Hippocampal formation (tissue), 2 donors: ENCODE measurements around the gene COPS7A.

ENCODE experiments used
- DNase-seq, 2 donors: peaks; one replicate each; lab custom pipeline; 2025; lab: John Stamatoyannopoulos, UW

The COPS7A gene

DNA sequence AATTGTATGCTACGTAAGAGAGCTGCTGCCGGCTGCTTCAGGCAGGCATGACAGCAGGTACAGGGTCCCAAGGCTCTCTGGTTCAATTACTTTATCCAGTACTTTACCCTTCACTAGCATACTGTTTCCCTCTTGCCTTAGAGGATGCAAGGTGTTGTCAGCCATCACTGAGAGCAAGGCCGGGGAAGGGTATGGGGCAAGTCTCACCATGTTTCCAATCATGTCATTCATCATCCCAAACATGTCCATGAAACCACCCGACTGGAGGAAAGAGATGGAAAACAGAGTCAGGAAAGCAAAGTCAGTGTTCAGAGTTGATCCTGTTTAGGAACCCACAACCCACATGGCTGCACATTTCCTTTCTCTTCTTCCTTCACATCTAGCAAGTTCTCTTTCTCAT is 26.7 kb downstream of the COPS7A start:
- no peak for DNase-seq

DNA sequence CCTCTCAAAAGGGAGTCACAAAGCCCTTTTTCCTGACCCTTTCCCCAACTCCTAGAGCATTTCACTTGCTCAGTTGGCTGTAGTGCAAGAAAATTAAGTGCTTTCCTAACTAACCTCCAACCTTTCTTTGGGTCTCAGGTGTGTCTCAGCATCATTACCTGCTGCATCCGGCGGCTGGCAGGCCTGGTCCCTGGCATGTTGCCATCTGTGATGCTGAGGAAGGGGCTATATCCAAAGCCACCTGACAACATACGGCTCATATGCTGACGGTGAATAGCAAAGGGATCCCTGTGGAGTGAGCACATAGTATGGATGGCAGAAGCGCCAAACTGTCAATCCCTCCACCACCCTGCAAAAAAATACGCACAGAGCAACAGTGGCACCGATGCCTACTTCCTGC is 27.9 kb downstream of the COPS7A start:
- no peak for DNase-seq

- no peak for DNase-seq
Observed at GRCh38 chr12:6752167-6752920, 28.5 kb downstream of the COPS7A start.

DNA sequence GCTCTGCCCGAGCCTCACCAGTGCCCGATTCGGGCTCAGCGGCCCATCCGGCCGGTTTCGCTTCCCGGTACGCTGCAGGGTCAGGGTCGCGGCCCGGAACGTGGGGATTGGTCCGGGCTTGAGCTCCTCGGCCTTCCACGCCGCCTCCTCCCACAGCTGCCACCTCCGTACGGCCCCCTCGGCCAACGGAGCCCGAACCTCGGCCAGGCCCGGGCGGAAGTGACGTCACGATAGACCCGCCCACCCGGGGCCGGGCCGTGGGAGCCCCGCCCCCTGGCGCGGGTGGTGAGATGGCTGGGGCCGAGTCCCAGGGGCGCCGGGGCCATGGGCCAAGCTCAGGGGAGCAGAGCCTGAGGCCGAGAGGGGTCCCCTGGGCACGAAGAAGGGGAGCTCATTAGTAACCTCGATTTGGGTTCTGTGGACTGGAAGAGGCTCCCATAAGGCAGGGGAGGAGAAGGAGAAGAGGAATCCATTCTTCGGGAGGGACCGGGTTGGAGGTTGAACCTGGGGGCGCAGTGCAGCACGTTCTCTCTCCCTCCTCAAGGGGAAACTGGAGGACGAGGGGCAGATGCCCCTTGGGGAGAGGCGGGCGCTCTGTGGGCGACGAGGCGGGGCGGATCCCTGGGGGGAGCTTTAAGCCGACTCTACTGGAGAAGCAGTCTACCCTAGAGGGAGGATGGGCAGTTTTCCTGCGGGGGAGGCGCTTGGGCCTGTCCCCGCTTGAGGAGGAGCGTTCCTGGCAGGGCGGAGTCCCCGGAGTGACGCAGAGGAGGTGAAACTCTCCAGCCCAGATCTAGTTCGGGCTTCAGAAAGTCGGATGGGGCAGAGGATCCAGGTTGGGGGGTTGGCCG is 29.3 kb downstream of the COPS7A start, which contains the start of gene MLF2:
Gene MLF2, minus strand, starts transcription at position 221 of the 851 bp plus-strand sequence. CDS start 807 bp downstream, outside the sequence.
- DNase-seq, result peak; percentile 94 to 95

DNA sequence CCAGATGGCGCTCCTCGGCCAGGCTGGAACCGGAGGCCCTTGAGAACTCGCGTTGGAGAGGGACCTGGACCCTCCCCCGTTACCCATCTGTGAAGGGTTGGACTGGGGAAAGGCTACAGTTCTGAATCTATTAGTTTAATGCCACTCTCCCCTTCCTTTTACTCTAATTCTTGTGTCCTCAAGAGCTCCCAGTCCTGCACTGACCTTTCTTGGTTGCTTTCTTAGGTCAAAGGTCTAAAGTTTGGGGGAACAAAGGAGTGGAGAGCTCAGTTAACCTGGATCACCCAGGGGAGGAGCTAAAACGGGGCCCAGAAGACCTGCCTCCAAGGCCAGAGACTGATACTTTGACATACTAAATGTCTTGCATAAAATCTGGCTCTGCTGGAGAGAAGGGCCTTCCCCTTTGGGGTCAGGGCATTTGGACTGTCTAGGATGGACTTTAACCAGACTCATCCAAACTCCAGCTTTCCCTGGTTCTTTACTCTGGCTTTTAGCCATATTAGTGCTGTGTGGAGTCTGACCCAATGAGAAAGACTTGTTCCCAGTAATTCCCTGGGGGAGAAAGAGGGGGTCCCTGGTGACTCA is 30.0 kb downstream of the COPS7A start:
- no peak for DNase-seq

DNA sequence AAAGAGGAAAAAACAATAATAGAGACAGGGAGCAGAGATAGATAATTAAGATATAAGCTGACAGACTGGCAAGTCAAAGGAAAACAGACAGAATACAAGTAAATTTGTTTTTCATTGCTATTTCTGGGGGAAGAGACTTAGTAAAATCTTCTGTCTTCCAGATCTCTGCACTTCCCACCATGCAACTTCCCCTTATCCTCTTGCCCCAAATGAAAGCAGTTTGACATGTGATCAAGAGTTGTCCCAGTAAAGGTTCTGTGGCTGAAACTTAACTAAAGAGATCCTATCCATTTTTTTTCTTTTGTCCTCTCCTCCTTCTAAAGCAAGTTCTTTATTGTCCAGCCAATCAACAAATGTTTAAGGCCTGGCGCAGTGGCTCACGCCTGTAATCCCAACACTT is 30.6 kb downstream of the COPS7A start:
- no peak for DNase-seq

GRCh38 chr12:6757028-6757690 is 33.3 kb downstream of the COPS7A start:
- DNase-seq, result no peak

DNA sequence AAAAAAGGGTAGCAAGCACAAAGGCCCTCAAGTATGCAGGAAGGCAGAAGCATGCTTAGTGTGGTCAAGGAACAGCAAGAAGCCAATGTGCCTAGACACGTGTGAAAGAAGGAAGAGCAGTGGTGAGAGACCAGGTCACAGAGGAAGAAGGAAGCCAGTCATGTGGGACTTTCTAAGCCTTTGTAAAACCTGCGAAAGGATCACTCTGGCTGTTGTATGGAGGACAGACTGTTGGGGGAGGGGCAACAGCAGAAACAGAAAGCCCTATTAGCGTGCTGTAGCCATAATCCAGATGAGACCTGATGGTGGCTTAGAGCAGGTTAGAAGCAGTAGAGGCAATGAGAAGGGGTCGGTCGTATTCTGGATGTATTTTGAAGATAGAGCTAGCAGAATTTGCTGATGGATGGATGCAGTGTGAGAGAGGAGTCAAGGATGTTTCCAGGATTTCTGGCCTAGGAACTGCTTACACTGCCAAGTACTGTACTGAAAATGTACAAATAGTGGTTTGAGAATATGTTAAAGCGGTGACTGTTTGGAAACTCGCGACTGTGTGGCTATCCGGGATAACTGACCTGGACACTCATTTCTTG is 34.8 kb downstream of the COPS7A start:
- DNase-seq, result no peak

- DNase-seq, result no peak
Observed at GRCh38 chr12:6759741-6760140, 35.9 kb downstream of the COPS7A start.

DNA sequence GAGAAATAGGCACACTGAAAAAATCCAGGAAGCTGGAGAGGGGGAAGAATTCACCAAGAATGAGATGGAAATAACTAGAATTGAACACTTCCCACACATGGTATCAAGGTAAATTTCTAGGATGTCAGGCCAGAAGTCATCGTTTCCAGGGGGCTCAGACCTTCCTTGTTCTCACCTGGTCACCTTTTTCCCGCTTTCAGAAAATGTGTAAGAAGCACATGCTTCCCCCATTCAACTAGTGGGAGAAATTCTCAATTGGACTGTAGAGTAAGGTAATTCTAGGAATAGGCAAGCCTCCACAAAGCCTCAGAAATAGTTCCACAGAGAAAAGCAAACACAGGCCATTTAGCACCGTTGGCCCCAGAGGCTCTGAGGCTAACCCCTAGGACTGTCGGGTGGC is 39.5 kb downstream of the COPS7A start:
- DNase-seq, result no peak

GRCh38 chr12:6764011-6764828 is 40.4 kb downstream of the COPS7A start:
- peak; percentile 90 to 91 for DNase-seq

- DNase-seq, result no peak
Observed at GRCh38 chr12:6765048-6765633, 41.3 kb downstream of the COPS7A start.

DNA sequence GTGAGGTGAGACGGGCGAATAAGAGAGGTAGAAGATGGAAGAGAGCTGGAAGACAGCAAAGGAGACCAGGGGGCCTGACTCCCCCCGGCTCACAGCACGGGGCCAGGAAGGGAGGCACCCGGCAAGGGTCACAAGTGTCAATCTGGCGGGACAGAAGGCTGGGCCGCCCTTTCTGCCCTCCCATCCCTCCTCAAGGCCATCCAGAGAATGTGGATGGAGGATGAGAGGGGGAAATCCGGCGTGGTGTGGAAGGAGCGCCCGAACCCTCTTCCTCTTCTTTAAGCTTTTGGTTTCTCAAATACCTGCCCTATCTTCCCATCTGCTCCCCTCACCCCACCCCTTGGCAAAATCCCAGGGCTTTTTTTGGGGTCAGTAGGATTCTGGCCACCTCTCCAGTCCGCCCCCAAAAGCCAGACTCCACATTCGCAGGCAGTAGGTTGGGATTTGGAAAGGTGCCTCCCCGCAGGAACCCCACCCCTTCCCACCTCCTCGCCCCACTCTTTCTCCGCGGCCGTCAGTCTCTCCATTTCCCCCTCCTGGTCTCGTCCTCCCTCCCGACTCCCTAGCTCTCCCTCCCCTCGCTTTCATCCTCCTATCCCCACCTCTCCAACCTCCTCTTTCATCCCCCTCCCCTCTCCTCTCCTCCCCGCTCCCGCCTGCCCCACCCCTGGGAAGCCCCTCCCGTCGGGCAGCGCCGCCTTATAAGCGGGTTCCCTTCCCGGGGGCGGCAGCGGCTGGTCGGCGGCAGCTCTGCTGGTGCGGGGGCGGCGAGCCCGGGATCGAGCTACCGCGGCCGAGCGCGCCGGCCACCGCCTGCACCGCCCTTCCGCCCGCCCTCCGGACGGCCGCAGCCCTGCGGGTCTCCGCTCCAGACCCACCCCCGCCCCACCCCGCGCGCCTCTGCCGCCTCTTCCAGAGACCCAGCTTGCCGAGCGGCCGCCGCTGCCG is 42.1 kb downstream of the COPS7A start, which contains the start of gene PTMS:
Gene PTMS, plus strand, starts transcription at position 730 of the 948 bp plus-strand sequence. CDS start 343 bp downstream, outside the sequence.
- peak in 1 of 2 donors; percentile 28 for DNase-seq

DNA sequence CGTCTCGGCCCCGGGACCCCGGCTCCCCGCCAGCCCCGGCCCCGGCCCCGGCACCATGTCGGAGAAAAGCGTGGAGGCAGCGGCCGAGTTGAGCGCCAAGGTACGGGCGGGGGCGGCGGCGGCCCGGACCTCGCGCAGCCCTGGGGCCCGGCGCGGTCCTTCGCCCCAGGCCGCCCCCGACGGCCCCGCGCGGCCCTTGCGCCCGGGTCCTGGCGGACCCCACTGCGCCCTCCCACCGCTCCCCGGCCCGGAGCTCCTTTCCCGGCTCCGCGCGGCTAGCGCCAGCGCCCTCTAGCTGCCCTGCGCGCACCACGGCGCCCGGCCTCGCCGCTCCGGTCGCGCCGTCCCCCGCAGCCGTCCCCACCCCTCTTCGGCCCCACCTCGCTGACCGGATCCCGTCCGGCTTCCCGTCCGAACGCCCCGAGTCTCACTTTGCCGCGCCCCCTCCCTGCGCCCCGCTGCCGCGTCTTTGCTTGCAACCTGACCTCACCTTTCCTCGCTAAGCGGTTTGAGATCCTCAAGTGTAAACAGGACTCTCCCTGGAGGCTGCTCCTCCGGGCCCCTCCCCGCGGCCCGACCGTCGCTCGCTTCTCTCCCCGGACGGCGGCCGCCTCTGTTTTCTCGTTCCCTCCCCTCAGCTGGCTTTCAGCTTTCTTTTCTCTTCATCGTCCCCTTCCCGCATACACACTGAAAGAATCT is 43.0 kb downstream of the COPS7A start:
- peak; percentile 41 to 51 for DNase-seq

GRCh38 chr12:6767353-6768319 is 43.8 kb downstream of the COPS7A start:
- DNase-seq, result no peak

GRCh38 chr12:6768437-6768914 is 44.6 kb downstream of the COPS7A start:
- no peak for DNase-seq

- DNase-seq, result no peak
Observed at GRCh38 chr12:6768990-6769389, 45.1 kb downstream of the COPS7A start.
